HG02678 (cell line): ENCODE measurements around the gene ADIRF.
"Not testable (repeated sequence)": the region's sequence is repeated elsewhere in the genome, so short reads cannot be mapped to it uniquely, and the experiment has no call there.

Experiments
- ATAC-seq: cut with Tn5 transposase; IDR thresholded peaks from one replicate; pipeline ENCODE4 v1.9.1; 2021; ENCODE audit warnings: mild to moderate bottlenecking, moderate library complexity; ENCODE audit not compliant: unreplicated experiment

Gene ADIRF

GRCh38 chr10:87019504-87019903 is 51.2 kb downstream of the ADIRF start:
- not testable (repeated sequence) for ATAC-seq

DNA sequence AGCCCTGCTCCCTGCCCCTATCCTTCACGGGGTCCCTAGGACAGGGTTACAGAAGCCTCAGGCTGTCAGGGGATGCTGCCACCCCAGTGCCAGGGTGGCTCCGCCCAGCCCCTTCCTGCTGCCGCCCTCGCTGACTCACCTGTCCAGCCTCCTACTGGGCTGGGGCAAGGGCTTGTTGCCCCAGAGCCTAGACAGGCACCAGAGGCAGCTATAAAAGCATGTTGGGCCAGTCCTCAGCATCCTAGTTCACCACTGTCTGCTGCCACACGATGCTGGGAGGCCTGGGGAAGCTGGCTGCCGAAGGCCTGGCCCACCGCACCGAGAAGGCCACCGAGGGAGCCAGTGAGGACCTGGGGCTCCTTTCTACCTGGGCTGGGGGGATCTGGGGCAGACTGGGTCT is 51.8 kb downstream of the ADIRF start, which contains the start of gene FAM25A:
Gene FAM25A (plus strand): TSS at position 239 of the 400 bp plus-strand sequence. CDS start 31 bp downstream, at position 270.
- ATAC-seq = not testable (repeated sequence)
